ENCODE data around the gene FKBP14. TPM values are rescaled to one million over a fixed set of nuclear protein-coding genes. Genes with fewer than 3 reads are reported as not detected.
"Not testable (repeated sequence)": the region's sequence is repeated elsewhere in the genome, so short reads cannot be mapped to it uniquely, and the experiment has no call there.

Gene FKBP14
- polyA plus RNA-seq, 2 of the 4 experiments (the other 2 are of a cell fraction) = 10.6 to 22.8 TPM

- peak; percentile 32 to 34 for DNase-seq (ENCODE audit: low read depth in 1 of 2, low spot score in 1 of 2)
- H3K4me3 ChIP-seq, POLR2A ChIA-PET, H3K27ac ChIP-seq, H3K4me2 ChIP-seq, H3K9me3 ChIP-seq, FAIRE-seq, H3K4me1 ChIP-seq: not testable (repeated sequence)
- 46% methylated on average over 3 of the region's 3 CpGs for WGBS (ENCODE audit: missing lambda C conversion rate)
- CTCF ChIA-PET = interaction anchor here (0.6 to 5.2 kb wide), 43 partner anchors 9 to 503 kb away, joined by 3 to 57 read pairs (median 5); partner anchors contain the start of genes FKBP14 and PLEKHA8
- peak; percentile 96 to 99 for ATAC-seq
- TF ChIP-seq CTCF (IDR thresholded peaks at IDR 0.05) (peak; percentile 53), RAD21 (conservative IDR thresholded peaks at IDR 0.05 in 1 of 2, IDR thresholded peaks at IDR 0.05 in 1 of 2) (peak; percentile 22 to 40; a peak in 2 of 5 replicates), SMC3 (IDR thresholded peaks at IDR 0.05) (peak; percentile 44; the same call in 2 of the 3 replicates)
Measured at GRCh38 chr7:30061786-30062185, 35.3 kb upstream of the FKBP14 start.

GRCh38 chr7:30057741-30058140, 31.2 kb upstream of the FKBP14 start:
- no peak for ATAC-seq
- H3K9me3 ChIP-seq = no peaks in the 10 kb centered on the region
- H3K27ac ChIP-seq = no peak overlapping the region
- ChIA-PET CTCF (no interaction called here), POLR2A (no interaction called here)
- H3K4me3 ChIP-seq = no peak overlapping the region
- DNase-seq (ENCODE audit: low read depth in 1 of 2, low spot score in 1 of 2) = no peak
- FAIRE-seq = no peak
- H3K4me1 ChIP-seq = no peaks in the 10 kb centered on the region
- TF ChIP-seq CHD2 (IDR thresholded peaks at IDR 0.05; ENCODE audit: low read length, partially characterized antibody) = no peak
- no peak for TF ChIP-seq ZC3H11A (IDR thresholded peaks at IDR 0.05)
- no peak for TF ChIP-seq JUN (IDR thresholded peaks at IDR 0.05)
- no peak for TF ChIP-seq FOSB (CRISPR knock-in tag; IDR thresholded peaks at IDR 0.05)
- no peak for TF ChIP-seq E2F6 (IDR thresholded peaks at IDR 0.05; ENCODE audit: borderline replicate concordance, low read depth)
- no peak for TF ChIP-seq USF2 (IDR thresholded peaks at IDR 0.05)
- no peak for TF ChIP-seq SMC3 (IDR thresholded peaks at IDR 0.05)
- TF ChIP-seq CHD4 (IDR thresholded peaks at IDR 0.05; ENCODE audit: borderline replicate concordance) = no peak
- TF ChIP-seq MAZ (IDR thresholded peaks at IDR 0.05; ENCODE audit: borderline replicate concordance, low read depth, low read length) = no peak
- TF ChIP-seq REST (IDR thresholded peaks at IDR 0.05) = no peak
- no peak for TF ChIP-seq NFE2L2 (conservative IDR thresholded peaks at IDR 0.05; ENCODE audit: low read length)
- no peak for TF ChIP-seq ZSCAN20 (CRISPR knock-in tag; IDR thresholded peaks at IDR 0.05)
- no peak for TF ChIP-seq ESRRA (IDR thresholded peaks at IDR 0.05; ENCODE audit: borderline replicate concordance, low read length)
- TF ChIP-seq SREBF2 (IDR thresholded peaks at IDR 0.05) = no peak
- TF ChIP-seq EHF (CRISPR knock-in tag; IDR thresholded peaks at IDR 0.05) = no peak
- TF ChIP-seq ZNF302 (CRISPR knock-in tag; IDR thresholded peaks at IDR 0.05) = no peak
- no peak for TF ChIP-seq MYC (IDR thresholded peaks at IDR 0.05; ENCODE audit: borderline replicate concordance, low read length)
- no peak for TF ChIP-seq EHMT2 (IDR thresholded peaks at IDR 0.05; ENCODE audit: low read depth)
- no peak for TF ChIP-seq GATA3 (IDR thresholded peaks at IDR 0.05; ENCODE audit: borderline replicate concordance)
- no peak overlapping the region for H3K4me2 ChIP-seq

Data from A549 (cell line).